ENCODE data around the gene SLC28A3.
"Not testable (repeated sequence)": the region's sequence is repeated elsewhere in the genome, so short reads cannot be mapped to it uniquely, and the experiment has no call there.

Gene SLC28A3

GRCh38 chr9:84374516-84374915, 34.0 kb upstream of the SLC28A3 start:
- Histone ChIP-seq H3K27ac (ENCODE audit: low read depth, low read length) (no peak overlapping the region), H3K9ac (ENCODE audit: low read length) (no peak overlapping the region), H3K36me3 (ENCODE audit: control insufficient read depth, insufficient read depth, low read length) (no peaks in the 10 kb centered on the region), H3K9me3 (ENCODE audit: control insufficient read depth, insufficient read depth, low read depth, low read length) (no peaks in the 10 kb centered on the region), H3K4me1 (ENCODE audit: control insufficient read depth, insufficient read depth, low read length) (no peaks in the 10 kb centered on the region), H3K27me3 (ENCODE audit: control insufficient read depth, insufficient read depth, low read length) (no peaks in the 10 kb centered on the region), H3K4me3 (ENCODE audit: low read depth, low read length) (no peak overlapping the region)

DNA sequence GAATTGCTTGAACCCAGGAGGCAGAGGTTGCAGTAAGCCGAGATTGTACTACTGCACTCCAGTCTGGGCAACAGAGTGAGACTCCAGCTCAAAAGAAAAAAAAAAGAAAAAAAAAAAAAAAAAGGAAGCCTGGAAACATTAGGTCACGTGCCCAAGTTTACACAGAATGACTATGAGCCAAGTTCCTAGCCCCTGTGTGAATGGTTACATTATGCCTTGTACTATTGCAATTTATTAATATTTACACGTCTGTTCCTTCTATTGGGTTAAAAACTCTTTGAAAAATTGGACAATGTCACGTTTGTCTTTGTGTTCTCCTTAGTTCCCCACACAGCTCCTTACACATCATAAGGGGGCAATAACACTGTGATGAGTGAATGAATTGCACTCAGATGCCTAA, 33.5 kb upstream of the SLC28A3 start:
- Histone ChIP-seq H3K27ac (ENCODE audit: low read depth, low read length) (no peak overlapping the region), H3K27me3 (ENCODE audit: control insufficient read depth, insufficient read depth, low read length) (no peaks in the 10 kb centered on the region), H3K9me3 (ENCODE audit: control insufficient read depth, insufficient read depth, low read depth, low read length) (no peaks in the 10 kb centered on the region), H3K4me1 (ENCODE audit: control insufficient read depth, insufficient read depth, low read length) (no peaks in the 10 kb centered on the region), H3K9ac (ENCODE audit: low read length) (no peak overlapping the region), H3K4me3 (ENCODE audit: low read depth, low read length) (no peak overlapping the region), H3K36me3 (ENCODE audit: control insufficient read depth, insufficient read depth, low read length) (no peaks in the 10 kb centered on the region)

DNA sequence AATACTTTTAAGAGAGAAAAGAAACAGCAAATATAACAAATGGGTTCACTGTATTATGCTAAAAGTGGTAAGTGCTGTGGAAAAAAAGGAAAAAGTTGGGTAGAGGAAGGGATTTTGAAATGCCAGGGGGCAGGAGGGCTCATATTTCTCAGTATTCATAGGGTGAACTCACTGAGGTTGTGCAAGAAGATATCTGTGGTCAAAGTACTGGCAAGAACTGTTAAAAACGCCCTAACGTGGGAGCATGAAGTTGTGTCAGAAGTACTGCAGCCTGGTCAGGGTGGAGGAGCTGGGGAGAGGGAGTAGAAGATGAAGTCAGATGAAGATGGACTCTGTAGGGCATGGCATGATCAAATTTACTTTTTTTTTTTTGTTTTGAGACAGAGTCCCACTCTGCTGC, 31.2 kb upstream of the SLC28A3 start:
- no peak overlapping the region for H3K4me3 ChIP-seq (ENCODE audit: low read depth, low read length)
- H3K9ac ChIP-seq (ENCODE audit: low read length): no peak overlapping the region
- H3K36me3 ChIP-seq (ENCODE audit: control insufficient read depth, insufficient read depth, low read length): no peaks in the 10 kb centered on the region
- peaks cover 8% of the 10 kb centered on the region; the same call in 1 of the 2 replicates for H3K4me1 ChIP-seq (ENCODE audit: control insufficient read depth, insufficient read depth, low read length)
- no peaks in the 10 kb centered on the region for H3K27me3 ChIP-seq (ENCODE audit: control insufficient read depth, insufficient read depth, low read length)
- H3K9me3 ChIP-seq (ENCODE audit: control insufficient read depth, insufficient read depth, low read depth, low read length): no peaks in the 10 kb centered on the region
- no peak overlapping the region for H3K27ac ChIP-seq (ENCODE audit: low read depth, low read length)

- peaks cover 8% of the 10 kb centered on the region; the same call in 1 of the 2 replicates for H3K4me1 ChIP-seq (ENCODE audit: control insufficient read depth, insufficient read depth, low read length)
- H3K36me3 ChIP-seq (ENCODE audit: control insufficient read depth, insufficient read depth, low read length): no peaks in the 10 kb centered on the region
- H3K27me3 ChIP-seq (ENCODE audit: control insufficient read depth, insufficient read depth, low read length): no peaks in the 10 kb centered on the region
- H3K27ac ChIP-seq (ENCODE audit: low read depth, low read length): no peak overlapping the region
- no peaks in the 10 kb centered on the region for H3K9me3 ChIP-seq (ENCODE audit: control insufficient read depth, insufficient read depth, low read depth, low read length)
- no peak overlapping the region for H3K4me3 ChIP-seq (ENCODE audit: low read depth, low read length)
- H3K9ac ChIP-seq (ENCODE audit: low read length): no peak overlapping the region
These were observed 28.0 kb upstream of the SLC28A3 start for GRCh38 chr9:84368601-84369000.

DNA sequence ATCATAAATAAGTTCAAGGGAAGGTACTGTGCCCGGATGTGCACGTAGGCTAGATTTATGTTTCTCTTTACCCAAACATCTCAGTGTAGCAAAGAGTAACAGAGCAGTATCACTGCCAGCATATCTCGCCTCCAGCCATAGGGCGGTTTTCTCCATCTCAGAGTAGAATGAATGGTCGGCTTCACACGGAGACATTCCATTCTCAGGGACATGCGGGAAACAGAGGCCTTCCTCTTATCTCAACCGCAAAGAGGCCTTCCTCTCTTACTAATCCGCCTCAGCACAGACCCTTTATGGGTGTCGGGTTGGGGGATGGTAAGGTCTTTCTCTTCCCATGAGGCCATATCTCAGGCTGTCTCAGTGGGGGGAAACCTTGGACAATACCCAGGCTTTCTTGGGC, 27.2 kb upstream of the SLC28A3 start:
- H3K27ac ChIP-seq (ENCODE audit: low read depth, low read length); H3K4me3 ChIP-seq (ENCODE audit: low read depth, low read length); H3K9ac ChIP-seq (ENCODE audit: low read length); H3K27me3 ChIP-seq (ENCODE audit: control insufficient read depth, insufficient read depth, low read length); H3K36me3 ChIP-seq (ENCODE audit: control insufficient read depth, insufficient read depth, low read length); H3K4me1 ChIP-seq (ENCODE audit: control insufficient read depth, insufficient read depth, low read length); H3K9me3 ChIP-seq (ENCODE audit: control insufficient read depth, insufficient read depth, low read depth, low read length): not testable (repeated sequence)

GRCh38 chr9:84366683-84367082, 26.1 kb upstream of the SLC28A3 start:
- no peaks in the 10 kb centered on the region for H3K36me3 ChIP-seq (ENCODE audit: control insufficient read depth, insufficient read depth, low read length)
- peaks cover 8% of the 10 kb centered on the region; the same call in 1 of the 2 replicates for H3K4me1 ChIP-seq (ENCODE audit: control insufficient read depth, insufficient read depth, low read length)
- H3K27me3 ChIP-seq (ENCODE audit: control insufficient read depth, insufficient read depth, low read length): no peaks in the 10 kb centered on the region
- H3K4me3 ChIP-seq (ENCODE audit: low read depth, low read length): no peak overlapping the region
- no peak overlapping the region for H3K9ac ChIP-seq (ENCODE audit: low read length)
- H3K9me3 ChIP-seq (ENCODE audit: control insufficient read depth, insufficient read depth, low read depth, low read length): no peaks in the 10 kb centered on the region
- H3K27ac ChIP-seq (ENCODE audit: low read depth, low read length): no peak overlapping the region

DNA sequence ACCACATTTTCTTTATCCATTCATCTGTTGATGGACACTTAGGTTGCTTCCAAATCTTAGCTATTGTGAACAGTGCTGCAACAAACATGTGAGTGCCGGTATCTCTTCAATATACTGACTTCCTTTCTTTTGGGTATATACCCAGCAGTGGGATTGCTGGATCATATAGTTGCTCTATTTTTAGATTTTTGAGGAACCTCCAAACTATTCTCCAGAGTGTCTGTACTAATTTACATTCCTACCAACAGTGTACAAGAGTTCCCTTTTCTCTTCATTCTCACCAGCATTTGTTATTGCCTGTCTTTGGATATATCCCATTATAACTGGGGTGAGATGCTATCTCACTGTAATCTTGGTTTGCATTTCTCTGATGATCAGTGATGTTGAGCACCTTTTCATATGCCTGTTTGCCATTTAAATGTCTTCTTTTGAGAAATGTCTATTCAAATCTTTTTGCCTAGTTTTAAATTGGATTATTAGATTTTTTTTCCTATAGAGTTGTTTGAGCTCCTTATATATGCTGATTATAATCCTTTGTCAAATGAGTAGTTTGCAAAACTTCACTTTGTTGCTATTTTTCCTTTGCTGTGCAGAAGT, 24.4 kb upstream of the SLC28A3 start:
- not testable (repeated sequence) for H3K27ac ChIP-seq (ENCODE audit: low read depth, low read length); H3K4me1 ChIP-seq (ENCODE audit: control insufficient read depth, insufficient read depth, low read length); H3K4me3 ChIP-seq (ENCODE audit: low read depth, low read length); H3K36me3 ChIP-seq (ENCODE audit: control insufficient read depth, insufficient read depth, low read length); H3K9me3 ChIP-seq (ENCODE audit: control insufficient read depth, insufficient read depth, low read depth, low read length); H3K27me3 ChIP-seq (ENCODE audit: control insufficient read depth, insufficient read depth, low read length); H3K9ac ChIP-seq (ENCODE audit: low read length)

- H3K36me3 ChIP-seq (ENCODE audit: control insufficient read depth, insufficient read depth, low read length): no peaks in the 10 kb centered on the region
- no peaks in the 10 kb centered on the region for H3K9me3 ChIP-seq (ENCODE audit: control insufficient read depth, insufficient read depth, low read depth, low read length)
- H3K4me1 ChIP-seq (ENCODE audit: control insufficient read depth, insufficient read depth, low read length): no peaks in the 10 kb centered on the region
- no peak overlapping the region for H3K27ac ChIP-seq (ENCODE audit: low read depth, low read length)
- H3K9ac ChIP-seq (ENCODE audit: low read length): no peak overlapping the region
- H3K4me3 ChIP-seq (ENCODE audit: low read depth, low read length): no peak overlapping the region
- H3K27me3 ChIP-seq (ENCODE audit: control insufficient read depth, insufficient read depth, low read length): no peaks in the 10 kb centered on the region
These were observed 21.1 kb upstream of the SLC28A3 start for GRCh38 chr9:84361645-84362044.

- no peaks in the 10 kb centered on the region for H3K9me3 ChIP-seq (ENCODE audit: control insufficient read depth, insufficient read depth, low read depth, low read length)
- H3K9ac ChIP-seq (ENCODE audit: low read length): no peak overlapping the region
- H3K27me3 ChIP-seq (ENCODE audit: control insufficient read depth, insufficient read depth, low read length): no peaks in the 10 kb centered on the region
- H3K4me3 ChIP-seq (ENCODE audit: low read depth, low read length): no peak overlapping the region
- no peak overlapping the region for H3K27ac ChIP-seq (ENCODE audit: low read depth, low read length)
- no peaks in the 10 kb centered on the region for H3K4me1 ChIP-seq (ENCODE audit: control insufficient read depth, insufficient read depth, low read length)
- no peaks in the 10 kb centered on the region for H3K36me3 ChIP-seq (ENCODE audit: control insufficient read depth, insufficient read depth, low read length)
These were observed 16.7 kb upstream of the SLC28A3 start for GRCh38 chr9:84357275-84357674.

GRCh38 chr9:84354035-84354434, 13.5 kb upstream of the SLC28A3 start:
- H3K4me3 ChIP-seq (ENCODE audit: low read depth, low read length): no peak overlapping the region
- H3K9me3 ChIP-seq (ENCODE audit: control insufficient read depth, insufficient read depth, low read depth, low read length): no peaks in the 10 kb centered on the region
- H3K36me3 ChIP-seq (ENCODE audit: control insufficient read depth, insufficient read depth, low read length): no peaks in the 10 kb centered on the region
- no peaks in the 10 kb centered on the region for H3K27me3 ChIP-seq (ENCODE audit: control insufficient read depth, insufficient read depth, low read length)
- no peak overlapping the region for H3K9ac ChIP-seq (ENCODE audit: low read length)
- no peaks in the 10 kb centered on the region for H3K4me1 ChIP-seq (ENCODE audit: control insufficient read depth, insufficient read depth, low read length)
- no peak overlapping the region for H3K27ac ChIP-seq (ENCODE audit: low read depth, low read length)

GRCh38 chr9:84349671-84350070, 9.1 kb upstream of the SLC28A3 start:
- H3K4me1 ChIP-seq (ENCODE audit: control insufficient read depth, insufficient read depth, low read length): no peaks in the 10 kb centered on the region
- H3K9ac ChIP-seq (ENCODE audit: low read length): no peak overlapping the region
- H3K4me3 ChIP-seq (ENCODE audit: low read depth, low read length): no peak overlapping the region
- no peaks in the 10 kb centered on the region for H3K27me3 ChIP-seq (ENCODE audit: control insufficient read depth, insufficient read depth, low read length)
- no peaks in the 10 kb centered on the region for H3K9me3 ChIP-seq (ENCODE audit: control insufficient read depth, insufficient read depth, low read depth, low read length)
- H3K27ac ChIP-seq (ENCODE audit: low read depth, low read length): no peak overlapping the region
- H3K36me3 ChIP-seq (ENCODE audit: control insufficient read depth, insufficient read depth, low read length): no peaks in the 10 kb centered on the region

DNA sequence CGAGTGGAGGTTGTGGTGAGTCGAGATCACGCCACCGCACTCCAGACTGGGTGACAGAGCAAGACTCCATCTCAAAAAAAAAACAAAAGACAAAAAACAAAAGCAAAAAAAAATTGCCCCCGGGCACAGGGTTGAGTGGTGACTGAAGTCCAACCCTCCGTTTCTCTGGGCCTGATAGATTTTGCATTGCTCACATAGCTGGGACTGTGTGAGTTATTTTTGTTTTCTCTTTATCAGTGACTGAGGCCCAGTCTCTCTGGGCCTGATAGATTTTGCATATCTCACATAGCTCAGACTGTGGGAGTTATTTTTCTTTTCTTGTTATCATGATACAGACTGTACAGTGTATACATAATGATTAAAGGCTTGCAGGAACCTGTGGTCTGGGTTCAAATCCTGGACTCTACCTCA, 2.6 kb upstream of the SLC28A3 start:
- H3K27me3 ChIP-seq (ENCODE audit: control insufficient read depth, insufficient read depth, low read length): no peaks in the 10 kb centered on the region
- H3K9ac ChIP-seq (ENCODE audit: low read length): no peak overlapping the region
- H3K4me1 ChIP-seq (ENCODE audit: control insufficient read depth, insufficient read depth, low read length): peaks cover 13% of the 10 kb centered on the region
- no peak overlapping the region for H3K27ac ChIP-seq (ENCODE audit: low read depth, low read length)
- H3K4me3 ChIP-seq (ENCODE audit: low read depth, low read length): no peak overlapping the region
- H3K9me3 ChIP-seq (ENCODE audit: control insufficient read depth, insufficient read depth, low read depth, low read length): no peaks in the 10 kb centered on the region
- H3K36me3 ChIP-seq (ENCODE audit: control insufficient read depth, insufficient read depth, low read length): no peaks in the 10 kb centered on the region
